Dermis blood vessel endothelial cell (primary cell): ENCODE data around the gene PSMD12. TPM values are rescaled to one million over a fixed set of nuclear protein-coding genes. Genes with fewer than 3 reads are reported as not detected.
A peak's percentile ranks its signal among the peaks of the same experiment; 100 is the strongest.
"Not testable (repeated sequence)": the region's sequence is repeated elsewhere in the genome, so short reads cannot be mapped to it uniquely, and the experiment has no call there.

Source experiments
- DNase-seq: peaks from one replicate; pipeline ENCODE4 v3.0.0; 2010
- total RNA-seq: library from RNA; depleted of rRNA; stranded (reverse); fragments of >200 nt; gene quantifications from 2 replicates; pipeline ENCODE4 v1.2.3, GENCODE V29; 2014

PSMD12 gene
- total RNA-seq, 1 donor from 2014 or later, result 22.8 TPM

GRCh38 chr17:67305446-67306235, 60.7 kb downstream of the PSMD12 start:
- not testable (repeated sequence) for DNase-seq

- DNase-seq, result no peak
Observed at GRCh38 chr17:67297454-67297960, 68.9 kb downstream of the PSMD12 start.

DNA sequence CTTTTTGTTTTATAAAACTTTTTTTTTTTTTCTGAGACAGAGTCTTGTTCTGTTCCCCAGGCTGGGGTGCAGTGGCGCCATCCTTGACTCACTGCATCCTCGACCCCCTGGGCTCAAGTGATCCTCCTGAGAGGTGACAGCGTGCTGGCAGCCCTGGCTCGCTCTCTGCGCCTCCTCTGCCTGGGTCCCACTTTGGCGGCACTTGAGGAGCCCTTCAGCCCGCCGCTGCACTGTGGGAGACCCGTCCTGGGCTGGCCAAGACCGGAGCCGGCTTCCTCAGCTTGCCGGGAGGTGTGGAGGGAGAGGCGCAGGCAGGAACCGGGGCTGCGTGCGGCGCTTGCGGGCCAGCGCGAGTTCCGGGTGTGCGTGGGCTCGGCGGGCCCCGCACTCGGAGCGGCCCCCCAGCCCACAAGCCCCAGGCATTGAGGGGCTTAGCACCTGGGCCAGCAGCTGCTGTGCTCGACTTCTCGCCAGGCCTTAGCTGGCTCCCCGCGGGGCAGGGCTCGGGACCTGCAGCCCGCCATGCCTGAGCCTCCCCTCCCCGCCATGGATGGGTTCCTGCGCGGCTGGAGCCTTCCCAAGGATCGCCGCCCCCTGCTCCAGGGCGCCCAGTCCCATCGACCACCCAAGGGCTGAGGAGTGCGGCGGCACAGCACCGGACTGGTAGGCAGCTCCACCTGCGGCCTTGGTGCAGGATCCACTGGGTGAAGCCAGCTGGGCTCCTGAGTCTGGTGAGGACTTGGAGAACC, 71.8 kb downstream of the PSMD12 start:
- no peak for DNase-seq

DNA sequence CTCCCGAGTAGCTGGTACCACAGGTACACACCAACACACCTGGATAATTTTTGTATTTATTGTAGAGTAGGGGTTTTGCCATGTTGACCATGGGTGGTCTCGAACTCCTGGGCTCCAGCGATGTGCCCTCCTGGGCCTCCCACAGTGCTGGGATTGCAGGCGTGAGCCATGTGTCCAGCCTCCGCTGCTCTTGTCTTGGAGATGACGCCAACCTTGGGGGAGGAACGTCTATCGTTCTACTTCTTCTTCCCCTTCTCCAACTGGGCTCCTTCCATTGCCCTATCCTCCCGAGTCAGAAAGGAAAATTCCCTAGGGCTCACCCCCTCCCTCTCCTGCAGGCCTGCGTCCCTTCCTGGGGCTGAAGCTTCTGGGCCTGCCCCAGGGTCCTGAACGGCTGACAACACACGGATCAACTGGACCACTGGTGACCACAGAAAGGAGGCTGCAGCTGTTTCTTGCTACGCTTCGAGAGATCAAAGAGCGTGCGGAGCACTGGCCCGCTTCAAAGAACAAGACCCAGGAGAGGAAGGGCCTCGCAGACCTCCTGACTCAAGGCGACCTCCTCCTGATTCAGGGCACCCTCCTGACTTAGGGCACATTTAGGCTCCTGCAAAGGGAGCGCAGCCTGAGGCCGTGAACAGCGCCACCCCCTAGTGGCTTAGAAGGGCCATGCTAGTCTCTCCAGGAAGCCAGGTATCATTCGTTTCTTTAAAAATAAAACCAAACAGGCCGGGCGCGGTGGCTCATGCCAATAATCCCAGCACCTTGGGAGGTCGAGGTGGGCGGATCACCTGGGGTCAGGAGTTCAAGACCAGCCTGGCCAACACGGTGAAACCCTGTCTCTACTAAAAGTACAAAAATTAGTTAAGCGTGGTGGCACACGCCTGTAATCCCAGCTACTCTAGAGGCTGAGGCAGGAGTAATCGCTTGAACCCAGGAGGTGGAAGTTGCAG, 72.8 kb downstream of the PSMD12 start:
- peak; percentile 74 for DNase-seq

GRCh38 chr17:67290711-67291291, 75.6 kb downstream of the PSMD12 start:
- DNase-seq, result no peak

- no peak for DNase-seq
Observed at GRCh38 chr17:67290244-67290643, 76.1 kb downstream of the PSMD12 start.

GRCh38 chr17:67289181-67289876, 77.0 kb downstream of the PSMD12 start:
- DNase-seq, result peak; percentile 88

Other genes with a start within 250 kb of the PSMD12 start
- 73.9 and 79.2 TPM in 2 replicates for gene HELZ, start 121.4 kb downstream of the PSMD12 start, total RNA-seq
- gene PITPNC1, start 10.7 kb upstream of the PSMD12 start, total RNA-seq, result 28.6 and 32.0 TPM in 2 replicates